Epithelial cell of proximal tubule (primary cell): ENCODE measurements around the gene CALU. TPM values are rescaled to one million over a fixed set of nuclear protein-coding genes. Genes with fewer than 3 reads are reported as not detected.
A peak's percentile ranks its signal among the peaks of the same experiment; 100 is the strongest.

Experiments used
- DNase-seq: peaks from one replicate; pipeline ENCODE4 v3.0.0-alpha.2; 2011; ENCODE audit warnings: low read depth
- H3K4me3 ChIP-seq: 2 replicates; pipeline ENCODE4 v1.5.1; 2011; ENCODE audit warnings: low read depth, mild to moderate bottlenecking, low read length
- total RNA-seq: library from RNA; depleted of rRNA; stranded (reverse); fragments of >200 nt; gene quantifications from 2 replicates; pipeline ENCODE4 v1.2.3, GENCODE V29; 2015
- TF ChIP-seq, protein P1 (sequence below): conservative IDR thresholded peaks from 2 replicates; pipeline ENCODE4 v1.5.1; 2012; ENCODE audit warnings: low read depth, mild to moderate bottlenecking, low read length

The CALU gene
- total RNA-seq, 1 donor from 2014 or later = 174 TPM

DNA sequence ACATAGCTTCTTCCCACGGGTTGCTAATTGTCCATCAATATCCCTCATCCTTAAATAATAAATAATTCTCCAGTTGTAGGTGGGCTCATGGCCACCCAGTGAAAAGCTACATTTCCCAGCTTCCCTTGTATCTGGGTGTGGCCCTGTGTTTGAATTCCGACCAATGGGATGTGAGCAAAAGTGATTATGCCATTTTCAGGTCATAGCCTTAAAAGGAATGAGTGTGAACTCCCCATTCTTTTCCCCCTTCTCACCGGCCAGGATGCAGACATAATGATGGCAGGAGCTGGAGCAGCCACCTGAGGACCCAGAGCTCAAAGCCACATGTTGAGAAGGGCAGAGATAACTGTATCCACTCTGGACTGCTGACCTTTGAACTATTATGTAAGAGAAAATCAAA, 30.3 kb upstream of the CALU start:
- DNase-seq = no peak
- TF ChIP-seq, protein P1, sequence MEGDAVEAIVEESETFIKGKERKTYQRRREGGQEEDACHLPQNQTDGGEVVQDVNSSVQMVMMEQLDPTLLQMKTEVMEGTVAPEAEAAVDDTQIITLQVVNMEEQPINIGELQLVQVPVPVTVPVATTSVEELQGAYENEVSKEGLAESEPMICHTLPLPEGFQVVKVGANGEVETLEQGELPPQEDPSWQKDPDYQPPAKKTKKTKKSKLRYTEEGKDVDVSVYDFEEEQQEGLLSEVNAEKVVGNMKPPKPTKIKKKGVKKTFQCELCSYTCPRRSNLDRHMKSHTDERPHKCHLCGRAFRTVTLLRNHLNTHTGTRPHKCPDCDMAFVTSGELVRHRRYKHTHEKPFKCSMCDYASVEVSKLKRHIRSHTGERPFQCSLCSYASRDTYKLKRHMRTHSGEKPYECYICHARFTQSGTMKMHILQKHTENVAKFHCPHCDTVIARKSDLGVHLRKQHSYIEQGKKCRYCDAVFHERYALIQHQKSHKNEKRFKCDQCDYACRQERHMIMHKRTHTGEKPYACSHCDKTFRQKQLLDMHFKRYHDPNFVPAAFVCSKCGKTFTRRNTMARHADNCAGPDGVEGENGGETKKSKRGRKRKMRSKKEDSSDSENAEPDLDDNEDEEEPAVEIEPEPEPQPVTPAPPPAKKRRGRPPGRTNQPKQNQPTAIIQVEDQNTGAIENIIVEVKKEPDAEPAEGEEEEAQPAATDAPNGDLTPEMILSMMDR = no peak
- H3K4me3 ChIP-seq = no peak overlapping the region

DNA sequence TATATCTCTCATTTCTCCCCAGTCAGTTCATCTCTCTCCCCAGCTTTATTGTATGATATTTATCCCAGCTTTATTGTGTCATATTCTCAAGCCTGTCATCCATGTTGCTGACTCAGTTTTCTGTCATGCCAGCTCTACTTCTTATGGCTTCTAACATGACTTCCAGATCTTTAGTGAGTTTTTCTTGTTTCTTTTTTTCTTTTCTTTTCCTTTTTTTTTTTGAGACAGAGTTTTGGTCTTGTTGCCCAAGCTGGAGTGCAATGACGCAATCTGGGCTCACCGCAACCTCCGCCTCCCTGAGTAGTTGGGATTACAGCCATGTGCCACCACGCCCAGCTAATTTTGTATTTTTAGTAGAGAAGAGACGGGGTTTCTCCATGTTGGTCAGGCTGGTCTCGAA, 28.7 kb upstream of the CALU start:
- DNase-seq = no peak
- TF ChIP-seq, protein P1 = no peak
- no peak overlapping the region for H3K4me3 ChIP-seq

DNA sequence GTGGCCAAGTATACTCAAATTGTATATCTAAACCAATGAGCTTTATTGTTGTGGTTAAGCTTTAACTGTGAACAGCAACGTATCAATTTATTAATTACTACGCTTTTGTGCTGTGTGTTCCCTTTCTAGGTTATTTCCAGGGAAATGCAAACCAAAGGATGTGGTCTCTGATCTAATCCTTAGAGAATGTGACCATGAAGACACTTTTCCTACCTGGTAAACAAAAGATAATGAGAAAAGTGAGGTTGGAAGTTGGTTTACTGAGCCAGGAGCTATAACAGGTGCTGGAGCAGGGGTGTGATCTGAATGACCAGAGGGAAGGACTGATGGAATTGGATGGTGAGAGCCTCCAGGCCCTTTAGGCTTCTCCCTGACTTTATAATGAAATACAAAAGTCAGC, 25.4 kb upstream of the CALU start:
- no peak overlapping the region for H3K4me3 ChIP-seq
- TF ChIP-seq, protein P1 = no peak
- DNase-seq = peak; percentile 49

DNA sequence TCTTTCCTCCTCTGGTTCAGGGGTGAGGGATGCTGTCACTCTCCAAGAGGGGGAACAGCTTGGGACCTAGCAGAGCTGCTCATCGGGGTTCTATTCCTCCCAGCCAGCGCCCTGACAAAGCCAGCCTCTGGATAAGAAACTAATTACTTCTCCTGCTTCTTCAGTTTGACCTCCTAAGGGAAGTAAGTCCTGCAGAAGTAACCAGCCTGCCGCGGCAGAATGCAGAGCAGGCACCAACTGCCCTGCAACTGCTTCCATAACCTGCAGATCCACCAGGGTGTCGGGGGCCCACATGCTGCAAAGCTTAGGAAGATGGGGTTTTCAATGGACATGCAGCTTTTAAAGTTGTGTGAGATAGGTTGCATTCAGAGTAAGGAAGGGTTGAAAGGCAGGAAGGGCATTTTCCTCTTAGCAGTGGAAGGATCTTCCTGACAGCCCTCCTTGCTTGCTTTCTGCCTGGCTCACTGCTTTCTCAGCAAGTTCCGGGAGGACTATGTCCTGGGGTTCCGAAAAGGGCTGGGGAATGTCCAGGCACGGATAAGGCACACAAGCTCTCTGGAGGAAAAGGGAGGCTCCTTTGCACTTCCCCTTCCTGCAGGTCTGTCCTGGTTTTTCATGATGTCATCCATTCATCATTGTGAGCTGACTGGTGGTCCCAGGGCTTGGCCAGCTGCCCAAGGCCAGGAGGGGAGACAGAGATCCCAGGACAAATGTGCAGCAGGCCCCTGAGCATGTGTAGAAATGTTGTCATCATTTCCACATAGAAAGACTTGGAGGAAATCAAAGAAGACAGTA, 24.3 kb upstream of the CALU start:
- TF ChIP-seq, protein P1 = no peak
- DNase-seq = no peak
- no peak overlapping the region for H3K4me3 ChIP-seq

DNA sequence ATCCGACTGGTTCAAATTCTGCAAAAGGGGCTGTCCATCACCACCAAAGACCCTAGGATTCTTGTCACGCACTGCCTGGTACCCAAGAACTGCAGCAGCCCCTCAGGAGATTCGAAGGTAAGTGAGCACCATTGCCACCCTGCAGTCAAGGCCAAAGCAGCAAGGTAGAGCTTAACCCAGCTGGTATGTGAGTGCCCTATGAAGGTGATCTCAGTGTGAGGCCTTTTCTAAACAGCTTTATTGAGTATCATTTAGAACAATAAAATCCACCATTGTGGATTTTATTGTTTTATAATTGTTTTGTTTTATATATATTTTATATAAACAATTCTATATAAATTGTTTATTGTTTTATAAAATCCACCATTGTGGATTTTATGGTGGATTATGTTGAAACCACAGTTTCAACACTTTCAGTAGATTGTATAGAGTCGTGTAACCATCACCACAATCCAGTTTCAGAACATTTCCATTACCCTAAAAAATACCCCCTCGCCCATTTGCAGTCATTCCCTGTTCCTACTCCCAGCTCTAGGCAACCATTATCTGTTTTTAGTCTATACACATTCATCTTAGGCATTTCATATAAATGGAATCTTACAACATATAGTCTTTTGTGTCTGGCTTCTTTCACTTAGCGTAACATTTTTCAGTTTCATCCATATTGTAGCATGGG, 20.1 kb upstream of the CALU start:
- DNase-seq = no peak
- no peak overlapping the region for H3K4me3 ChIP-seq
- TF ChIP-seq, protein P1 = no peak

DNA sequence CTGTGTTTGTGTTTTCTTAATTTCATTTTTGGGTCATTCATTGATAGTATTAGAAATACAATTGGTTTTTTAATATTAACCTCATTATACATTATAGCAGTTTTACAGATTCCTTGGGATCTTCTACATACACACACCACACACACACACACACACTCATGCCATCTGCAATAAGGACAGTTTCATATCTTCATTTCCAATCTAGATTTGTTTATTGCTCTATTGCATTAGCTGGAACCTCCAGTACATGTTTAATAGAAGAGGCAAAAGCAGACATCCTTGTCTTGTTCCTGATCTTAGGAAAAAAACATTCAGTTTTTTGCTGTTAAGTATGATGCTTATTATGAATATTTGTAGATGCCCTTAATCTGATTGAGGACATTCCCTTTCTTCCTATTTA, 17.8 kb upstream of the CALU start:
- no peak overlapping the region for H3K4me3 ChIP-seq
- TF ChIP-seq, protein P1 = no peak
- no peak for DNase-seq

DNA sequence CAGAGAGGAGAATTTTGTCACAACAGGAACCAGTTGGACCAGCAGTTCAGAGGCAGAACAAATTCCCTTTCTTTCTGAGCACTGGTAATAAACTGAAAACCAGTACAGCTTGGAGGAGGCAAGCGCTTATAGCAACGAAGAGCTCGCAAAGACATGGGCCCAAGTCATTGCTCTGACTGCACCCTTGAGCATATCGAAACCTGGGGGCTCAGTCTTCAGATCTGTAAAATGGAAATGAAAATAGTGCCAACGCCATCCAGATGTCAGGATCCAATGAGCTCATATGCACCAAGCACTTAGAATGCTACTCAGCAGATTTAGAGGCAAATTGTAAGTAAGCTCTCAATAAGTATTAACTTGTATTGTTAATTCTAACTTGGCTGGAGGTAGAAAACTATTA, 14.4 kb upstream of the CALU start:
- no peak overlapping the region for H3K4me3 ChIP-seq
- DNase-seq = no peak
- TF ChIP-seq, protein P1 = no peak
